Fibroblast of lung (primary cell): ENCODE results near the gene BLID.

Experiments used
- EZH2 ChIP-seq: IDR thresholded peaks from 2 replicates; pipeline ENCODE4 v1.5.1; 2012; ENCODE audit warnings: low read length, control low read depth, mild to moderate bottlenecking; ENCODE audit errors: missing control alignments
- TF ChIP-seq, protein P1 (sequence below), 2 donors: IDR thresholded peaks in 1 of 2; conservative IDR thresholded peaks in 1 of 2; 1 replicate in 1 of 2; 2 replicates in 1 of 2; pipeline ENCODE4 v1.5.1; 2011 to 2012; ENCODE audit warnings: low read length in 2 of 2, control low read depth in 1 of 2, inconsistent platforms in 1 of 2, low read depth in 1 of 2, mild to moderate bottlenecking in 1 of 2

DNA sequence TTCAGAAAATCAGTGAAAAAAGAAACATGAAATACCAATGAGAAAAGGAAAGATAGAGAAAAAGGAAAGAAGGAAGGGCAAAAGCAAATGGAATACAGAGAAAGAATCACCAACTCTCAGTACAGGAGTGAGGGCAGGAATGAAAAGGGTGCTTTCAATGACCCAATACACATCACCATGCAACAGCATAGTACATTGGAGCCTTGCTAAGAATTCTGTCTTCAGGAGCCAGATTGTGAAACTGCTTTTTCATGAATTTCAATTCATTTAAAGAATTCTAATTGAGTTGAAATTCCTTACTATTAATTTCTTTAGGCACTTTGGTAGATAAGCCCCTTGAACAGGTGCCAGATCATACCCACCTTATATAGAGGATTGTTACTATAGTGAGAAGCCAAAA is 34.9 kb downstream of the BLID start:
- TF ChIP-seq, protein P1, sequence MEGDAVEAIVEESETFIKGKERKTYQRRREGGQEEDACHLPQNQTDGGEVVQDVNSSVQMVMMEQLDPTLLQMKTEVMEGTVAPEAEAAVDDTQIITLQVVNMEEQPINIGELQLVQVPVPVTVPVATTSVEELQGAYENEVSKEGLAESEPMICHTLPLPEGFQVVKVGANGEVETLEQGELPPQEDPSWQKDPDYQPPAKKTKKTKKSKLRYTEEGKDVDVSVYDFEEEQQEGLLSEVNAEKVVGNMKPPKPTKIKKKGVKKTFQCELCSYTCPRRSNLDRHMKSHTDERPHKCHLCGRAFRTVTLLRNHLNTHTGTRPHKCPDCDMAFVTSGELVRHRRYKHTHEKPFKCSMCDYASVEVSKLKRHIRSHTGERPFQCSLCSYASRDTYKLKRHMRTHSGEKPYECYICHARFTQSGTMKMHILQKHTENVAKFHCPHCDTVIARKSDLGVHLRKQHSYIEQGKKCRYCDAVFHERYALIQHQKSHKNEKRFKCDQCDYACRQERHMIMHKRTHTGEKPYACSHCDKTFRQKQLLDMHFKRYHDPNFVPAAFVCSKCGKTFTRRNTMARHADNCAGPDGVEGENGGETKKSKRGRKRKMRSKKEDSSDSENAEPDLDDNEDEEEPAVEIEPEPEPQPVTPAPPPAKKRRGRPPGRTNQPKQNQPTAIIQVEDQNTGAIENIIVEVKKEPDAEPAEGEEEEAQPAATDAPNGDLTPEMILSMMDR (conservative IDR thresholded peaks at IDR 0.05 in 1 of 2, IDR thresholded peaks at IDR 0.05 in 1 of 2; ENCODE audit: low read depth in 1 of 2, low read length in 2 of 2), result no peak
- no peak for TF ChIP-seq EZH2
